T47D (cell line): ENCODE results near the gene H6PD.

ENCODE experiments used
- DNase-seq, 2 experiments: peaks; one replicate each; pipeline versions ENCODE4 v3.0.0 to v3.0.0-alpha.2; 2011 to 2012; ENCODE audit warnings: low read depth in 1 of 2, low spot score in 1 of 2
- JUND ChIP-seq: IDR thresholded peaks from 2 replicates; pipeline ENCODE4 v1.6.1; 2012; ENCODE audit warnings: low read depth
- in situ Hi-C: cut with HindIII; loops from 2 replicates; pipeline ENCODE4 v1.10.0; 2016; ENCODE audit warnings: low sequenced_read_pairs, low pct_unique_long_range_greater_than_20kb

Gene H6PD

GRCh38 chr1:9317591-9318417 lies 83.2 kb downstream of the H6PD start:
- DNase-seq = no peak
- in situ Hi-C loops = no loop called here
- TF ChIP-seq JUND = no peak

GRCh38 chr1:9319208-9319788 lies 84.7 kb downstream of the H6PD start:
- in situ Hi-C loops = no loop called here
- DNase-seq = no peak
- no peak for TF ChIP-seq JUND

GRCh38 chr1:9319789-9320519 lies 85.4 kb downstream of the H6PD start:
- in situ Hi-C loops = no loop called here
- no peak for DNase-seq
- no peak for TF ChIP-seq JUND
